ENCODE data around the gene SULF2.

GRCh38 chr20:47741669-47742608 lies 43.3 kb downstream of the SULF2 start:
- TF ChIP-seq CTCF (IDR thresholded peaks at IDR 0.05; ENCODE audit: poor library complexity) (no peak), EZH2 (IDR thresholded peaks at IDR 0.05; ENCODE audit: borderline replicate concordance) (no peak)

All from hepatocyte (in vitro differentiated cells).